NCI-H2107 treated with DMSO at 0.1 percent for 48 hours (cell line): Measurements from ENCODE around the gene ARRDC2.
A peak's percentile ranks its signal among the peaks of the same experiment; 100 is the strongest.
"Not testable (repeated sequence)": the region's sequence is repeated elsewhere in the genome, so short reads cannot be mapped to it uniquely, and the experiment has no call there.

Experiments
- DNase-seq: peaks from one replicate; lab custom pipeline; 2025; ENCODE audit not compliant: unreplicated experiment; lab: John Stamatoyannopoulos, UW

The ARRDC2 gene

DNA sequence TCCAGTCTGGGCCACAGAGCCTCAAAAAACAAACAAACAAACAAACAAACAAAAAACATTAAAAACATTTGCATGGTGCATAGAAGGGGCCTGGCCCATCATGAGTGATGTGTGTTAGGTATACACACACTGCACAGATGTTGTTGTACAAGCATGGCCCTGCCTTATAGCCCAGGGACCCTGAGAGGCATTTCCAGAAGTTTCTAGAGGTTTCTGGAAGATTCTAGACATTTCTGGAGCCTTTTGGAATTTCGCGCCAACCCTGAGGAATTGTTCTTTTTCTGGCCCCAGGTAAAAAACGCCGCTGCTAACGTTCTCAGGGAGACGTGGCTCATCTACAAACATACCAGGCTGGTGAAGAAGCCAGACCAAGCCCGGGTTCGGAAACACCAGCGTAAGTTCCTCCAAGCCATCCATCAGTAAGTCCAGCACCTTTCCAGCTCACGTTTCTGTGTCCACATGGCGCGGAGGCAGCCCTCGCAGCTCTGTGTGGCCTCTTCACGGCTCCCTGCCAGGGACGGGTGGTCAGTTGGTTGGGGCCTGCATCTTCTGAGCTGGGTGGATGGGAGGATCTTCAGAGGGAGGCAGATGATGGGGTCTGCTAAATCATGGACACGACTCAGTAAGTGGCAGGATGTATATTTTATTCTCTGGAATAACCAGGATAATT lies 18.4 kb upstream of the ARRDC2 start:
- no peak for DNase-seq

DNA sequence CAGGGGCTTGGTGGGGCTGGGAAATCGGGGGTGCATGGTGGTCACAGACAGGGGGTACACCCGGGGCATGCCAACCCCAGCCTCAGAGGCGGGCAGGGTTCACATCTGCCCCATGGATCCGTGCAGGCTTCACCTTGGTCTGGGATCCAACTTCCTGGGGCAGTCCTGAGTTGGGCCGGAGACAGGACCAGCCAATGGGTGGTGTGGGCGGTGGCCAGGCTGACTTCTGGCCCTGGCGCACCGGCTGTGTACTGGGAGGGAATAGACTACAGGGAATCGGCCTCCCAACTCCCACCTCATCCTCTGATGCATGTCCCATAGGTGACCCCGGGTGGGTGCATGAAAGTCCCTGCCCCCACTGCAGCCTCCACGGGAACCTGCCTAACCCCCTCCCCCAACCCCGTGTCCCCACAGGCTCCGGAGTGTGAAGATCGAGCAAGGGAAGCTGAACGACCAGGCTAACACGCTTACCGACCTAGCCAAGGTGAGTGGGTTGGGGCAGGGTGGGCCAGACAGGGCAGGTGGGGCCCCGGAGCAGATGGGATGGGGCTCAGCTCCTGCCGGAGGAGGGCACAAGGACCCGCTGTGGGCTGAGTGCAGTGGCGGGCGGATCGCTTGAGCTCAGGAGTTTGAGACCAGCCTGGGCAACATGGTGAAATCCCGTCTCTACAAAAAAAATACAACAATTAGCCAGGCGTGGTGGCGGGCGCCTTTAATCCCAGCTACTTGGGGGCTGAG lies 14.7 kb upstream of the ARRDC2 start:
- no peak for DNase-seq

DNA sequence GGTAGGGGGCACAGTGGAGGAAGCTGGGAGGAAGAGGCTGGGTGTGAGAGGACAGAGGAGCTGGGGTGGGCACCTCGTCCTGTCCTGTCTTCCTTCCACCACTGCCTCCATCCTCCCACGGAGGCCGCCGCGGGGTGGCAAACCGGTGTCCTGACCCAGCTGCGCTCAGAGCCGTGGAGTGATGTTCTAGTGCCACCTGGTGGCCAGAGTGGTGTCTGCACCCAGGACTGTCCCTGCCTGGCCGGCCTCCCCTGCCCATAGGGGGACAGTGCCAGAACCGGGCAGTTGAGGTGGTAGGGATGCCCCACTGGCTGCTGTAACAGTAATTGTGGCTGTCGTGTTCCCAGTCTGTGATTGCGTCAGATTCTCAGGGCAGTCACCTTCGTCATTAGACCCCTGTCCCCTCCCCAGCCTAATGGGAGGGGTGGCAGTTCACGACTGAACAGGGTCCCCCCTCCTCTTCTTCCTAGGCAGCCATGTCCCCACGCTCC lies 11.1 kb upstream of the ARRDC2 start:
- peak; percentile 18 for DNase-seq

DNA sequence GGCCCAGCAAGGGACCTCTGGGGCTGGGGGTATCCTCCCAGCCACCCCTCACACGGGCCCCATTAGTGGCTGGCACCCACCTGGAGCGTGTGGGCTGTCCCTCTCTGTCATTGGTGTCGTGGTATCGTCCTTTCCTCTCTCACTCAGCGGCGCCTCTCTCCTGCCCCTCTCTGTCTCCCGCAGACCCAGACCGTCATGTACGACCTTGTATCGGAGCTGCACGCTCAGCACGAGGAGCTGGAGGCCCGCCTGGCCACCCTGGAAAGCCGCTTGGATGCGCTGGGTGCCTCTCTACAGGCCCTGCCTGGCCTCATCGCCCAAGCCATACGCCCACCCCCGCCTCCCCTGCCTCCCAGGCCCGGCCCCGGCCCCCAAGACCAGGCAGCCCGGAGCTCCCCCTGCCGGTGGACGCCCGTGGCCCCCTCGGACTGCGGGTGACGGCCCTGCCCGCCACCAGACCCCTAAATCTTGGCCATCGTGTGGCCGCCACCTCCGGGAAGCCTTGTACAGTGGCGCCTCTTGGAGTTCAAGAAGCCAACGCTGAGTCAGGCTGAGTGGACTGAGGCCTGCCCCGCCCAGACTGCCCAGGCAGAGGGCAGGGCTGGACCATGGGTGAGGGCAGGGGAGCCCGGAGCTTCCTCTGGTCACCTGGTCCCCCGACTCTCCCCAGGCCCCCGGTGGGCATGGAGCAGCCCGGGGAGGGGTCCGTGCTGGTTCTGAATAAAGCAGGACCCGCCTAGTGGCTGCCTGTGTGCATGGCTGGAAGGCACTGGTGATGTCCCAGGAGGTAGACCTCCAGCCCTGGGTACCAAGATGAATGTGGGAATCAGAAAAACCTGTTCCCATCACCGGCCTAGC lies 9.8 kb upstream of the ARRDC2 start:
- no peak for DNase-seq

DNA sequence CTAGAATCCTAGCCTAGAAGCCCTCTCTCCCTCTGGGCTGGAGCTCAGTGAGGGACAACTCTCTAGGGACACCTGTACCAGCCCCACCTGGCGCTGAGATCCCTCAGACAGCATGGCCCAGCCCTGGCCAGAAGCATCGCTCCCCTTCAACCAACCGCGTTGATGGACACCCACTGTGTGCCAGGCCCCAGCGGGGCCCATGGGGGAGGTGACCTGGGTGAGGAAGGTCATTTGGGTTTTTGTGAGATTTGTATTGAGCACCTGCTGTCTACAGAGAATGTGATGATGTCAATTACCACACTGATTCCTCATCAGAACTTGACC lies 9.2 kb upstream of the ARRDC2 start:
- no peak for DNase-seq

DNA sequence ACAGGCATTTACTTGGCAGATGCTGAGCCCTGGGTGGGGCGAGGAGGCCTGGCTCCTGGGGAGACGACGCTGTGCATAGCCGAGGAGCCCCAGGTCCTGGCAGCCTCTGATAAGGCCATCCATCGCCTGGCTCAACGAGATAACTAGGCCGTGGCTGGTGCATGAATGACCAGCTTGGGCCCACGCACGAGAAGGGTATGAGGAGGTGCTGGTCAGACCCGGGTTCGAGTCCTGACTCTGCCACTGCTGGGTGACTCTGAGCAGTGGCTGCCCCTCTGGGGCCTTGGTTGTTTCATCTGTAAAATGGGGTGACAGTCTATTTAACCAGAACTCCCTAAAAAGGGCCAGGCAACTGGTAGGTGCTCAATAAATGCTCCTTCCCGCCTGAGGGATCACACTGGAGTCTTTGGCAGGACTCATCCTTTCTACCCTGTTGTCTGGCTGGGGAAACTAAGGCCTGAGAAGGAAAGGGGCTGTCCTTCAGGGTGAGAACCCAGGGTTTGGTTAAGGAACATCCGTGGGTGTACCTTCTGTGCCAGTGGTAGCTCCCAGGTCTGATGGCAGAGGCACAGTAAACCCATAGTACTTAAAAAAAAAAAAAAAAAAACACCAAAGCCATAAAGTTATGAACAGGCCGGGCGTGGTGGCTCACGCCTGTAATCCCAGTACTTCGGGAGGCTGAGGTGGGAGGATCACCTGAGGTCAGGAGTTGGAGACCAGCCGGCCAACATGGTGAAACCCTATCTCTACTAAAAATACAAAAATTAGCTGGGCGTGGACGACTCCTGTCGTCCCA lies 8.1 kb upstream of the ARRDC2 start:
- DNase-seq = no peak

DNA sequence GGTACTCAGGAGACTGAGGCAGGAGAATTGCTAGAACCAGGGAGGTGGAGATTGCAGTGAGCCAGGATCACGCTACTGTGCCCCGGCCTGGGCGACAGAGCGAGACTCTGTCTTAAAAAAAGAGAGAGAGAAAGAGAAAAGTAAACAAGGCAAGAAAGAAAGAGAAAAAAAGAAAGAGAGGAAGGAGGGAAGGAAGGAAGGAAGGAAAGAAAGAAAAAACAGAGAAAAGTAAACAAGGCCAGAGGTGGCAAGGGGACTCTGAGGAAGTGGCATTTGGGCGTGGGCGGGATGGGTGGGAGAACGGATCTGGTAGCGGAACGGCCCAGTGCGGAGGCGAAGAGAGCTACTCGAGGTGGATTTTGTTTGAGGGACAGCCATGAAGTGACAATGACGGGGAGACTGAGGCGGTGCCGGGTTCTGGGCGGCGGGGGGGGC lies 7.5 kb upstream of the ARRDC2 start:
- DNase-seq = no peak

DNA sequence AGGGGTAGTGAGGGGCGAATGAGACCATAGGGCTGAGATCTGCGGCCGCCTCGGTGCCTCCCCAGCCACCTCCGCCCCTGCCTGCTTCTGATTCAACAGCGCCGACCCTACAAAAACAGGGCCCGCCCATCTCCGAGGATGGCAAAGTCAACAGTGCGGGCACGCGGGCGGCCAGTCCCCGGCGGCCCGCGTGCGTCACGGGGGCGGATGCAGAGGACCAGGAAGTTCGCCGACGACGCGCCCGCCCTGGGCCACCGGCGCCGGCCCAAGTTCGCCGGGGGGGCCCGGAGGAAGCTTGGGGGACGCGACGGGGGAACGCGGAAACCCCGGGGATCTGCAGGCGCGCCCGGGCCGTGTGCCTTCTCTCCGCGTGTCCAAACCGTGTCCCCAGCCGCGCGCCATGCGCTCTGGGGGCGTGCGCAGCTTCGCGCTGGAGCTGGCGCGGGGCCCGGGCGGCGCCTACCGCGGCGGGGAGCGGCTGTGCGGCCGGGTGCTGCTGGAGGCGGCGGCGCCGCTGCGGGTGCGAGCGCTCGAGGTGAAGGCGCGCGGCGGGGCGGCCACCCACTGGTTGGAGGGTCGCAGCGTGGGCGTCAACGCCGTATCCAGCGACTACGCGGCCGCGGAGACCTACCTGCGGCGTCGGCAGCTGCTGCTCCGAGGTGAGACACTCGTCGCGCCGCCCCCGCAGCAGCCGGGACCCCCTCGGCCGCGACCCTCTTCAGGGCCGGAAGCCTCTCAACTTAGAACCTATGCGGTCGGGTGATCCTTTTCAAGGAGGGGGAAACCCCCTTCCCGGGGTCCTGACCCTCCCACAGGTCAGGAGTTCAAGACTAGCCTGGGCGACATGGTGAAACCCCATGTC lies 6.8 kb upstream of the ARRDC2 start:
- DNase-seq = no peak

DNA sequence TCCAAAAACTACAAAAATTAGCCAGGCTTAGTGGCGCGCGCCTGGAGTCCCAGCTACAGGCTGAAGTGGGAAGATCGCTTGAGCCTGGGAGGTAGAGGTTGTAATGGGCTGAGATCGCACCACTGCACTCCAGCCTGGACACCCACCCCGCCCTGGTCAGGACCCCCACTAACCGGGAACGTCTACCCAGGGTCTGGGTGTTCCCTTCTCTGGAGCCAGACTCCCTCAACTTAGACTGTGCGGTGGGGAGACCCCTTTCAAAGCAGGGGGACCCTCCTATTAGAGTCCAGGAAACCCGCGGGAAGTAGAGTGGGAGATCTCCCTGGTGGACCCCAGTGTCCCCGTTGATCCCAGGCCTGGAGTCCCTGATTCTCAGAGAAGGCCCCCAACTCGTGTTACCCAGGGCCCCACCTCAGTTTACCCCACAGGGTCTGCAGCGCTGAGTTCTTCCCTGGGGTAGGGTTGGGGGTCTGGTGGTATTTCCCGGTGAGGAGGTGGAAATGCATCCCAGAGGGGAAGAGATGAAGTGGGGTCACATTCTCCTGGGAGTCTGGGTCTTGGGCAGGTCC lies 6.1 kb upstream of the ARRDC2 start:
- no peak for DNase-seq

DNA sequence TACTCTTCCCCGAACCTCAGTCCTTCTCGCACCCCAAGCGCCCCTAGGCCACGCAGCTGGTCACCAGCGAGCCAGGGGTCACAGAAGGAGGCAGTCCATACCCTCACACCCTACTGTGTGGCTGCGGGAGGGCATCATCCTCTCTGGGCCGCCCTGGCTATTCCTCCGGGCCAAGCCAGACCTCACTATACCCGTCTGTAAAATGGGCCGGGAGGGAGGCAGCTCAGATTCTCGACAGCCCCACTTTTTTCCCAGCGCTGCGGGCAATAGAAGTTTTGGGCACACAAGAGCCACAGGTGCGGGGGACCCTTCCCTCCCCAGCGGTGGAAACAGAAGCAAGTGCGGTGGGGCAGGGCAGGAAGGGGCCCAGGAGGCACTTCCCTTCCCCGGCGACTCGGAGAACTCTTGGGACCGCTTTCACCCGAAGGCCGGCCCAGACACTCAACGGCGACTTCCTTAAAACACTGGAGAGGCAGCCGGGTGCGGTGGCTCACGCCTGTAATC lies 5.6 kb upstream of the ARRDC2 start:
- no peak for DNase-seq

DNA sequence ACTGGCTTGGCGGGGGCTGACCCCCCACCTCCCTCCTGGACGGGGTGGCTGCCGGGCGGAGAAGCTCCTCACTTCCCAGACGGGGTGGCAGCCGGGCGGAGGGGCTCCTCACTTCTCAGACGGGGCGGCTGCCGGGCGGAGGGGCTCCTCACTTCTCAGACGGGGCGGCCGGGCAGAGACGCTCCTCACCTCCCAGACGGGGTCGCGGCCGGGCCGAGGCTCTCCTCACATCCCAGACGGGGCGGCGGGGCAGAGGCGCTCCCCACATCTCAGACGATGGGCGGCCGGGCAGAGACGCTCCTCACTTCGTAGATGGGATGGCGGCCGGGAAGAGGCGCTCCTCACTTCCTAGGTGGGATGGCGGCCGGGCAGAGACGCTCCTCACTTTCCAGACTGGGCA lies 2.2 kb upstream of the ARRDC2 start:
- not testable (repeated sequence) for DNase-seq

DNA sequence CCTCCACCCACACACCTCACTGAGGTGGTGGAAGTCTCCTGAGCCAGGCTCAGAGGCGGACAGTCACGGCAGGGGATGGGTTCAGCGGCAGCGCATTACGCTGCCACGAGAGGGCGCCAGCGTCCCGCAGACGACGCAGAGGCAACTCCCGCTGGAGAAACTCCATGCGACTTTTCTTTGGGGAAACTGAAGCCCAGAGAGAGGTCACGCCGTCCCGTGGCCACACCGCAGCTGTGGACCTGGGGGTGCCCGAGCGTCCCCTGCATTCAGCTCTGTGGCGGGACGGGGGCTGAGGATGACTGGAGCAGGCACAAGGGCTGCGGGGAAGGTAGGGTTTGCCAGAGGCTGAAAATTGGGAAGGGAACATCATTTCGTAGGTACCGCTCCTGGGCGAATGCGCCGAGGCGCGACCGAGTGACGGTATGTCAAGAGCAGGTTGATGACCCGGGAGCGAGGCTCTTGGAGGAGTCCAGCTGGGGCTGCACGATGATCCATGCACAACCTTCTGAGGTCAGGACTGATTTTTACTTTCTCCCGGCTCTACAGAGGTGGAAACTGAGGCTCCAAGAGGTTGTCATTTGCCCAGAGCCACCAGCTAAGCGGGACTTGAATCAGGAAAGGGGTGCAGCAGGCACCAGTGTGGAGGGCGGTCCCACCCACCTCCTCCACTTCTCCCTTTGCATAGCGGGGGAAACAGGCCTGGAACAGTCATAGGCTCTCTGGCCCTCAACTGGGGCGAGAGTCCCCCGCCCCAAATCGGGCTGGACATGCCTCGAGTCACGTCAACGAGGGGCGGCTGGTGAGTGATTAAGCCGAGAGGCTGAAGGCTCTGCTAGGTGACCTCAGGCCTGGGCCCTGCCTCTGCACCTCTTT lies 690 bp upstream of the ARRDC2 start:
- DNase-seq = no peak

DNA sequence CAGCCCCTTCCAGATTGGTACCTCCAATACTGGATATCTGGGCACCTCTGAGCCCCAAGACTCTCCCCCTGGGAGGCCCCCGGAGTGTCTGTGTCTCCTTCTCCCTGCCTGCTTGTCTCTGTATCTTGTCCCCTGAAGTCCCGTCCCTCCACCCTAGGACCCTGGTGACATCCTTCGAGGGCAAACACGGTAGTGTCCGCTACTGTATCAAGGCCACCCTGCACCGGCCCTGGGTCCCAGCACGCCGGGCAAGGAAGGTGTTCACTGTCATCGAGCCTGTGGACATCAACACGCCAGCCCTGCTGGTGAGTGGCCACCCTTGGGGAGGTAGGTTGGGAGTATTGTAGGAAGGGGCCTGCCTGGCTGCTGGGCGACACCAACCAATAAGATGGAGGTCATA lies 844 bp downstream of the ARRDC2 start:
- DNase-seq = no peak

DNA sequence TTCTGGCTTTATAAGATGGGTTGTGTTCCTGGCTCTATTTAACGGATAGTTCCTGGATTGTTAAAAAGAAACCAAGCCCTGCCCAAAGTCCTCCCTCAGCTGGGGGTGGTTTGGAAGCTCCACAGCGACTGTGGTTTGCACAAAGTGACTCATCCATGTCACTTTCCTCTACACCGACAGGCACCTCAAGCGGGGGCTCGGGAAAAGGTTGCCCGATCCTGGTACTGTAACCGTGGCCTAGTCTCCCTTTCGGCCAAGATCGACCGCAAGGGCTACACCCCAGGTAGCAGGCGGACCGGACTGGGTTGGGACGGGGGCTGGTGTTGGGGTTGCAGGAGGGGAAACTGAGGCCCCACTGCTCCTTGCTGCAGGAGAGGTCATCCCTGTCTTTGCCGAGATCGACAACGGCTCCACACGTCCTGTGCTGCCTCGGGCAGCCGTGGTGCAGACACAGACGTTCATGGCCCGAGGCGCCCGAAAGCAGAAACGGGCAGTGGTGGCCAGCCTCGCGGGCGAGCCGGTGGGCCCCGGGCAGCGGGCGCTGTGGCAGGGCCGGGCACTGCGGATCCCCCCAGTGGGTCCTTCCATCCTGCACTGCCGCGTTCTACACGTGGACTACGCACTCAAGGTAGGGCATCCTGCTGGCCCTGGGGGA lies 1.6 kb downstream of the ARRDC2 start:
- DNase-seq = no peak

DNA sequence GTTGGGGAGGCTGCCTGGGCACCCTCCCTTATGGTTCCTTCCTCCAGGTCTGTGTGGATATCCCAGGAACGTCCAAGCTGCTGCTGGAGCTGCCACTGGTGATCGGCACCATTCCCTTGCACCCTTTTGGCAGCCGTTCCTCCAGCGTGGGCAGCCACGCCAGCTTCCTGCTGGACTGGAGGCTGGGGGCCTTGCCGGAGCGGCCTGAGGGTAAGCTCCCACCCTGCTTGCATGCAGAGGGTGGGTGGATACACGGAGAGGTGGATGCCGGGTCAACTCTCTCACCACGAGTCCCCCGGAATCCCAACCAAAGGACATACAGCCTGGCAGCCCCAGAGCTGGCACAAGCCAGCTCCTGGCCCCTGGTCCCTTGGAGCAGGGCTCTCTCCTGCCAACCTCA lies 2.2 kb downstream of the ARRDC2 start:
- no peak for DNase-seq

DNA sequence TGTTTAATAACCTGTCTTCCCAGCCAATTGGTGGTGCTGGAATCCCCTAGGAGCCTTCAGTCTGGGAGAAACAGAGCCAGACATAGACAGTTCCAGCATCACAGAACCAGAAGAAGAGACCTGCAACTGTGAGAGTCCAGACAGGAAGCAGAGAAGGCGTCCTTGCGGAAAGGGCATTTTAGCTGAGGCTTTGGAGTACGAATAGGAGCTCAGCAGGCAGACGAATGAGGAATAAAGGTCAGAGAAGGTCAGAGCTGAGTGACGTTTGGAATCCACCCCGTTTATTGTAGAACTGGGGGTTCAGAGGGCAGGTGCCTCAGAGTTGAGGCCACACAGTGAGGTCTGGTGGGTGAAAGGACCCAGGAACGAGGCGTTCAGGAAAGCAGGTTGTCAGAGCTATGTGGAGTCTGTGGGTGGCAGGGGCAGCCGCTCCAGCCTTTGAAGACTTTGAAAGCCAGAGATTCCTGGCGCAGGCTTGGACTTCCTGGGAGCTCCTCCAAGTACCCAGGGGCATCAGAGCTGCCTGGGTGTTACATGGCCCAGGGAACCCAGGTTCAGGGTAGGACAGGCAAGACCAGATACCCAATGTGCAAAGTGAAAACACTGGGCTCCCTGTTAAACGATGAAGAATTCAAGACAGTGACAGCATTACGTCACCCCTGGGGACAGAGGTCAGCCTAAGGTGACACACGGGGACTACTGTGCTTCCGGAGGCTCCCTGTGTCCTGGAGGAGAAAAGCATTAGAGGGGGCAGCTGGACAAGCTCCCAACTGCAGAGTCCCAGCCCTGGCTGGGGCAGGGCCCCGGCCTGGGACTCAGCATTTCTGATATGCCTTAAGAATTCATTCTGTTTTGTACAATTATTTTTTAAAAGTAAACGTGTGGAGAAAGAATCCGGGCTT lies 5.5 kb downstream of the ARRDC2 start:
- no peak for DNase-seq

DNA sequence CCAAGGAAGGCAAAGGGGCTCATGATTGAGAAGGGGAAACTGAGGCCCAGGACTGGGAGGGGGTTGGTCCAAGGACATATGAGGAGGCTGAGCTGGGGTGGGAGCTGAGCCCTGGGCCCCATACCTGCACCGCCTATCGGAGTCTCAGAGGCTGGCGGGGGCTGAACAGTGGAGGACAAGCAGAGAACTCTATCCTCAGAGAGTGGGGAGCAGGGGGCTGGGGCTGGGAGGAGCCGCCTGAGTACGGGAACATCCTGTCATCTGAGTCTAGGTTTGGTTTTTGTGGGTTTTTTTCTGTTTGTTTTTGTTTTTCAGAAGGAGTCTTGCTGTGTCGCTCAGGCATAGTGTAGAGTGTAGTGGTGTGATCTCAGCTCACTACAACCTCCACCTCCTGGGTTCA lies 6.2 kb downstream of the ARRDC2 start:
- no peak for DNase-seq
